ENCODE measurements around the gene CLIC3.

Gene CLIC3

GRCh38 chr9:136980669-136981478 lies 15.5 kb downstream of the CLIC3 start:
- DNase-seq: no peak

GRCh38 chr9:136979769-136980587 lies 16.4 kb downstream of the CLIC3 start:
- DNase-seq: no peak

- no peak for DNase-seq
Measured at GRCh38 chr9:136978865-136979544, 17.4 kb downstream of the CLIC3 start.

GRCh38 chr9:136978073-136978864 lies 18.1 kb downstream of the CLIC3 start:
- peak; percentile 40 to 76 (median 56) for DNase-seq

GRCh38 chr9:136977649-136978072 lies 18.7 kb downstream of the CLIC3 start:
- no peak for DNase-seq

GRCh38 chr9:136977223-136977622 lies 19.1 kb downstream of the CLIC3 start, which contains the start of gene PTGDS:
PTGDS (plus strand) TSS chr9:136977504; CDS start chr9:136977579, 75 bp downstream.
- peak in 2 of 4 experiments; percentile 18 to 45 for DNase-seq

GRCh38 chr9:136975644-136976043 lies 20.7 kb downstream of the CLIC3 start:
- peak in 2 of 4 experiments; percentile 33 to 59 for DNase-seq

GRCh38 chr9:136974817-136975535 lies 21.4 kb downstream of the CLIC3 start:
- DNase-seq: no peak

GRCh38 chr9:136973618-136974617 lies 22.4 kb downstream of the CLIC3 start:
- DNase-seq: no peak

- DNase-seq: no peak
Measured at GRCh38 chr9:136972743-136973142, 23.6 kb downstream of the CLIC3 start.

- DNase-seq: no peak
Measured at GRCh38 chr9:136972335-136972734, 24.0 kb downstream of the CLIC3 start.

GRCh38 chr9:136971746-136972145 lies 24.6 kb downstream of the CLIC3 start:
- no peak for DNase-seq

- DNase-seq: no peak
Measured at GRCh38 chr9:136970361-136970760, 26.0 kb downstream of the CLIC3 start.

- no peak for DNase-seq
Measured at GRCh38 chr9:136969774-136970173, 26.6 kb downstream of the CLIC3 start.

GRCh38 chr9:136969150-136969549 lies 27.2 kb downstream of the CLIC3 start:
- no peak for DNase-seq

GRCh38 chr9:136968333-136969127 lies 27.8 kb downstream of the CLIC3 start:
- DNase-seq: no peak

GRCh38 chr9:136965771-136966484 lies 30.4 kb downstream of the CLIC3 start:
- DNase-seq: peak; percentile 55 to 75 (median 64)

GRCh38 chr9:136964833-136965422 lies 31.4 kb downstream of the CLIC3 start:
- DNase-seq: no peak
